Measurements from ENCODE around the gene GNA12.
A peak's percentile ranks its signal among the peaks of the same experiment; 100 is the strongest.
"Not testable (repeated sequence)": the region's sequence is repeated elsewhere in the genome, so short reads cannot be mapped to it uniquely, and the experiment has no call there.

GNA12 gene

GRCh38 chr7:2754086-2754485 lies 90.0 kb downstream of the GNA12 start:
- no peak for DNase-seq (ENCODE audit: low spot score)

- no peak for DNase-seq (ENCODE audit: low spot score)
Measured at GRCh38 chr7:2753148-2753547, 91.0 kb downstream of the GNA12 start.

GRCh38 chr7:2751086-2751485 lies 93.0 kb downstream of the GNA12 start:
- DNase-seq (ENCODE audit: low spot score): no peak

DNA sequence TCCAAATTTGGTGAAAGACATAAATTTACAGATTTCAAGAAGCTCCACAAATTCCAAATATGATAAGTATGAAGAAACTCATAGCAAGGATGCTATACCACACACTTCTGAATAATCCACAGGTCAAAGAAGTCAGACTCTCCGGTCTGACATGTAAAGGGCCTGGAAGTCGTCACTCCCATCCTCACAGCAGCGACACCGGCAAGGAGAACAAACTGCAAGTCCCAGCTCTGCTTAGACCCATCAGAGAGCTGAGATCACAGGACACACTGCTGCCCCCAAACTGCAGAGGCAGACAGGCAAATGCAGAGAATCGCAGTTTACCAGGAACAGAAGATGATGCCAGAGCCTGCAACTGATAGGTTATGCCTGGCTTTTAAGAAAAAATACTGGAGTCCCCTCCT lies 94.1 kb downstream of the GNA12 start:
- peak; percentile 60 for DNase-seq (ENCODE audit: low spot score)

DNA sequence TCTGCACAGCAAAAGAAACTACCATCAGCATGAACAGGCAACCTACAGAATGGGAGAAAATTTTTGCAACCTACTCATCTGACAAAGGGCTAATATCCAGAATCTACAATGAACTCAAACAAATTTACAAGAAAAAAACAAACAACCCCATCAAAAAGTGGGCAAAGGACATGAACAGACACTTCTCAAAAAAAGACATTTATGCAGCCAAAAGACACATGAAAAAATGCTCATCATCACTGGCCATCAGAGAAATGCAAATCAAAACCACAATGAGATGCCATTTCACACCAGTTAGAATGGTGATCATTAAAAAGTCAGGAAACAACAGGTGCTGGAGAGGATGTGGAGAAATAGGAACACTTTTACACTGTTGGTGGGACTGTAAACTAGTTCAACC lies 95.4 kb downstream of the GNA12 start:
- DNase-seq (ENCODE audit: low spot score): not testable (repeated sequence)

- DNase-seq (ENCODE audit: low spot score): not testable (repeated sequence)
Measured at GRCh38 chr7:2743523-2744185, 100.5 kb downstream of the GNA12 start.

- DNase-seq (ENCODE audit: low spot score): no peak
Measured at GRCh38 chr7:2738766-2739549, 105.2 kb downstream of the GNA12 start.

DNA sequence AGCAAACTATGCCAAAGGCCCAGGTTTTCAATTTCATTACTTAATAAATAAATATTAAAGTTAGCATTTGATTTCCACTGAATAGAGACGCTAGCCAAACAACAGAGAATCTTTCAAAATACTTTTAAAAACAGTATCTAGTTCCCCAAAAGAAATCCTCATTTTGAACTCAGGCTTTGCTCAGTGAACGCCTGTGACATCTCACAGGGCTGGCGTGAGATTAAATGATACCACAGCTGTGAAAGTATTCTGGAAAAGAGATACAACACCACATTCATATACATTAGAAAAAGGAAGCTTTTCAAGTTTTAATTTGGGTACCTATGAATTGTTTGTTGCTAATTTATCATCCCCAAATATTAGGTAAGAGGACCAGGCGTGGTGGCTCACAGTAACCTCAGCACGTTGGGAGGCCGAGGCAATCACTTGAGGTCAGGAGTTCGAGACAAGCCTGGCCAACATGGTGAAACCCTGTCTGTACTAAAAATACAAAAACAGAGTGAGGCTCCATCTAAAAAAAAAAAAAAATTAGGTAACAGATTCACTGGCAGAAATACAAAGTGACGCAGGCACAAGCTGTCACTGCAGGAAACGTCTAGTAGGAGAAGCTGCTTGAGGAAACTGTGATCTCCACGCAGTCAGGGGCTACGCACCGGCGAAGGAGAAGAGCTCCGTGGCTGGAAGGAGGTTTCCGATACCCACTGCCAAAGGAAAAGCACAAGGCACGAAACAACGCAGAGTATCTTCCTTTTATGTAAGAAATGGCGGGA lies 106.2 kb downstream of the GNA12 start:
- DNase-seq (ENCODE audit: low spot score): no peak

DNA sequence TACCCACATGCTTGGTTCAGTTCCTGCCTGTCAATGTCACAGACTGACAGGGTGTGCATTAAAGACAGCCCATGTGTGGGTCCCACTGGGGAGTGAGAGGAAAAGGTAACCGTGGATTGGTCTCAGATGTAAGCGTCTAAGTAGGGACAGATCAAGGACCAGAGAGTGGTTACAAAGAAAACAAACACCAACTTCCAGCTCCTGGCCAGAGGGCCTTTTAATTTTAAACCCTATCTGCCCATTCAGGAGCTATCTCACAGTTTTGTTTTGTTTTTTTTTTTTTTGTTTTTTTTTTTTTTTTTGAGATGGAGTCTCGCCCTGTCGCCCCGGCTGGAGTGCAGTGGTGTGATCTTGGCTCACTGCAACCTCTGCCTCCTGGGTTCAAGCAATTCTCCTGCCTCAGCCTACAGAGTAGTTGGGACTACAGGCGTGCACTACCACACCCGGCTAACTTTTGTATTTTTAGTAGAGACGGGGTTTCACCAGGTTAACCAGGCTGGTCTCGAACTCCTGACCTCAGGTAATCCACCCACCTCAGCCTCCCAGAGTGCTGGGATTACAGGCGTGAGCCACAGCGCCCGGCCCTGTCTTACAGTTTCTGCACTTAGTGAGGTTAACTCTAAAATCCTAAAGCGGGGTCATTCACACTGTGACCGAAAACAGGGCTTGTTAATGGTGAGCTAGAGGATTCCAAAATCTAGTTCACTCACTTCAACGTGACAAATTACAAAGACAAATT lies 106.9 kb downstream of the GNA12 start:
- not testable (repeated sequence) for DNase-seq (ENCODE audit: low spot score)

DNA sequence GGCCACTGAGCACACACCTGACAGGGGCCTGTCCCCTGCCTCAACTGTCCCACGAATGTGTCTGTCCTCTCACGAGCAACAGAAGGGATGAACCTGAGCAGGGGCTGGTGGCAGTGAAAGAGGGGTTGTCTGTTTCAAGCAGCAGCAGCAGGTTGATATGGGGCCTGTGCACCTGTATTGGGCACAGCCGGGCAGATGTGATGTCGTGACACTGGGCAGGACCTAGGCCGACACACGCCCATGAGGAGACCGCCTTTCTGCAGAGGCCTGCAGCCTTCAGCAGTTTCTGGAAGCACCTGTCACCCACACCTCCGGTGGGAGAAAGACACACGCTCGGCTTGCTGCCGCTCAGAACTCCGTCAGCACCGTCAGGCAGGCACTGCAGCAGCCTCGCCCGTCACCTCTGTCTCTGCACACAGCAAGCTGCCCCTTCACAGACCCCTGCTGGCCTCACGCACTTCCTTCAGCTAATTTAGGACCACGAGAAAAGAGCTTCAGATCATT lies 107.6 kb downstream of the GNA12 start:
- no peak for DNase-seq (ENCODE audit: low spot score)

DNA sequence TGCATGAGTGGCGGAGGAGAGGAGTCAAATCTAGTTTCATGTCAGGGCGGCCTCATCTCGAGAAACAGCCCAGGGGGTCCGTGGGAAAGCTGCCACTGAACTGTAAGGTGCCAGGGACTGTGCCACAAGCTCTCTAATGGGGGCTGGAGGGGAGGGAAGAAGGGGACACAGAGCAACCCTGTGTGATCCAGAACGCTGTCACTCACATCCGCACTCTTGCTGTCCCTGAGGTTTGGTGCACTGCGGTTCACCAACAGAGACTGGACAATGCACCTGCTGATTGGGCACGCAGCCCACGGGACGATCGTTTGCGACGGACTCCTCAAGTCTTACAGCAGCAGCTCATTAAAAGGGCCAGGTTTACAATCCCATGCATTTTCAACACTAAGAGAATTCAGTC lies 108.4 kb downstream of the GNA12 start:
- no peak for DNase-seq (ENCODE audit: low spot score)

- DNase-seq (ENCODE audit: low spot score): no peak
Measured at GRCh38 chr7:2734751-2735571, 109.1 kb downstream of the GNA12 start.

DNA sequence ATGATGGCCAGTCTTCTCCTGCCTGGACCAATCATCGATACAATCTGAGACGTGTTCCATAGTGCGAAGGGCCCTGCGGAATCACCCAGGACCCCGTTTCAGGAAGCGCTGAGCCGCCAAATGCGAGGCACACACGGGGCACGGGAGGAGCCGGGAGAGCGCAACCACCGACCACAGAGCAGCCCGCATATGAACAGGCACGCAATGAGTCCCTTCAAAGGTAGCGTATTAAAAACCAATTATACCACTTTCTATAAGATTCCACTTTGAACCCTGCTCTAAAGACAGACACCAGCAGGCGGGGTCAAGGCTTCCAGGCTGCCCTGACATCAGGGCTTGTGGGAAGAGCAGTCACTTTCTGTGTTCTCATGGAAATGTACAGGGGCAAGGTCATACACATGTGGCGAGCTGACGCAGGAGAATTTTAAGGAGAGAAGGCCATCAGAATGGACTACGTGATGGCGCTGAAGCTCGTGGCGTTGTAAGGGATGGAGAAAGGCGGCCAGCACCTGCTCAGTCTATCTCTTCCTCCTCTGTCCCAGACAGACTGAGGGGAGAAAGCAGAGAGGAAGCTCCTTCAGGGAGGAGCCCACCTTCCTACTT lies 109.9 kb downstream of the GNA12 start:
- no peak for DNase-seq (ENCODE audit: low spot score)

- DNase-seq (ENCODE audit: low spot score): no peak
Measured at GRCh38 chr7:2732959-2733584, 111.0 kb downstream of the GNA12 start.

DNA sequence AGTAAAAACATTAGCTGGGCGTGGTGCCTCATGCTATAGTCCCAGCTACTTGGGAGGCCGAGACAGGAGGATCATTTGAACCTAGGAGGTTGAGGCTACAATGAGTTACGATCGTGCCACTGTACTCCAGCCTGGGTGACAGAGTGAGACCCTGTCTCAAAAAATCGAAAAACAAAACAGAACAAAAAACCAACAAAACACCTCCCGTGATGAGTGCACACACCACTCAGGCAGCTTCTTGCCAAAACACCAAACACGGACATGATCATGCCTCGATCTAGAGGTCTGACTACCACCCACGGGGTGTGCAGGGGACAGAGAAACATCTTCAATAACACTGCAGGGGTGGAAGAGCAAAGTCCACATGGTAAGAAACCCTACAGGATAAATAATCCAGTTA lies 111.7 kb downstream of the GNA12 start:
- no peak for DNase-seq (ENCODE audit: low spot score)

- no peak for DNase-seq (ENCODE audit: low spot score)
Measured at GRCh38 chr7:2730846-2731770, 113.0 kb downstream of the GNA12 start.

DNA sequence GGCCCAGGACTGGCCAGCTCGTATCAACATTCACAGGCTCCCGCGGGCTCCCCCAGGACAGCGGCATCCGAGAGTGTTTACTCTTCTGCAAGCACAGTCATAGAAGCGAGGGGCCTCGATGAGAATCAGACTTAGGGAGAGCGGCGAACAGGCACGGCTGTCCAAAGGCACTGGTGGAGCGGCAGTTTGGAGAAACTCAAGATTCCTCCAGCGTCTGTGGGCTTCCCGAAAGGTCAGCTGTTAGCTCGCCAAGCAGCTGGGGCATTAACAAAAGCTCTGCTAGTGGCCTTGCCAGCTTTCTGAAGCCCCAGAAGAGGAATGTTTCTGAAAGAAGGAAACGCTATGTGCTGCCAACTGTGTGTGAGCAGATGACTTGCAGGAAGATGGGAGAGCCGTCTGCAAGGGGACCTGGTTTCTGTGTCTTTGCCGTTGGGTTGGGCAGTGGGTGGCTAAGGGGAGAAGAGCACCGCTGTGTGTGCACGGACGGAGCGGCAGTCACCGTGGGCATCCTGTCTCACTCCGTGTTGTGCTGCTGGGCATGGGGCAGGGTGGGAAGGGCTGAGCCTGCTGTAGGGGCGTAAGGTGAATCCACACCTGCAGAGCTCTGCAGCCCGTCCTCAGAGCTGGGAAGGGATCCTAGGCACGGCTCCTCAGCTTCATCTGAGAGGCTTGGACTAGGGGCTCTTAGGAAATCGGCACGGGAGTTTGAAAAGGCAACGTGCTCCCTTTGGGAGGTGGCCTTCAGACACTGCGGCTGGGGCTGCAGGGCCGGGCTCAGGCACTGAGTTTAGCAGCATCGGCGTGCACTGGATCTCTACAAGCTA lies 114.0 kb downstream of the GNA12 start:
- DNase-seq (ENCODE audit: low spot score): no peak

All from SK-N-DZ (cell line).